Bronchial epithelial cell (primary cell): ENCODE results near the gene MRPL16. TPM values are rescaled to one million over a fixed set of nuclear protein-coding genes. Genes with fewer than 3 reads are reported as not detected.

Experiments used
- DNase-seq: peaks from one replicate; pipeline ENCODE4 v3.0.0-alpha.2; 2010; ENCODE audit warnings: low read depth
- FAIRE-seq: peaks from 2 replicates; lab custom pipeline; 2011; peaks lifted over from hg19 to GRCh38; lab: Jason Lieb, UNC
- H3K27me3 ChIP-seq: 2 replicates; pipeline ENCODE4 v1.5.1; 2011; ENCODE audit warnings: low read length; ENCODE audit not compliant: control insufficient read depth, insufficient read depth
- H3K36me3 ChIP-seq: 2 replicates; pipeline ENCODE4 v1.5.1; 2011; ENCODE audit warnings: low read length; ENCODE audit not compliant: control insufficient read depth, insufficient read depth
- H3K4me3 ChIP-seq: 2 replicates; pipeline ENCODE4 v1.5.1; 2011; ENCODE audit warnings: mild to moderate bottlenecking, low read depth, low read length, control low read depth
- CTCF ChIP-seq: IDR thresholded peaks from 2 replicates; pipeline ENCODE4 v1.5.1; 2011; ENCODE audit warnings: mild to moderate bottlenecking, moderate library complexity, low read length, control low read depth, inconsistent platforms; ENCODE audit not compliant: insufficient read depth, severe bottlenecking
- total RNA-seq: library from RNA; depleted of rRNA; stranded (reverse); fragments of >200 nt; gene quantifications from 2 replicates; pipeline ENCODE4 v1.2.1, GENCODE V29; 2014

Gene MRPL16
- total RNA-seq, 1 donor from 2014 or later, result 17.4 TPM

- no peak overlapping the region for H3K4me3 ChIP-seq
- FAIRE-seq (no peak), DNase-seq (no peak)
These were observed 26.9 kb downstream of the MRPL16 start for GRCh38 chr11:59783632-59784090.

GRCh38 chr11:59782080-59782479, 28.5 kb downstream of the MRPL16 start:
- no peak for FAIRE-seq
- H3K36me3 ChIP-seq, result peaks cover 3% of the 10 kb centered on the region
- no peak for TF ChIP-seq CTCF

More at GRCh38 chr11:59783632-59784090, 26.9 kb downstream of the MRPL16 start:
- H3K36me3 ChIP-seq, result peaks cover 5% of the 10 kb centered on the region
- TF ChIP-seq CTCF, result no peak
- H3K27me3 ChIP-seq, result no peaks in the 10 kb centered on the region

GRCh38 chr11:59779487-59779886, 31.1 kb downstream of the MRPL16 start:
- Histone ChIP-seq H3K4me3 (no peak overlapping the region), H3K36me3 (peaks cover 3% of the 10 kb centered on the region), H3K27me3 (no peaks in the 10 kb centered on the region)
- DNase-seq (peak; percentile 38), FAIRE-seq (no peak)
- no peak for TF ChIP-seq CTCF

More at GRCh38 chr11:59782080-59782479, 28.5 kb downstream of the MRPL16 start:
- DNase-seq, result no peak
- H3K27me3 ChIP-seq, result no peaks in the 10 kb centered on the region
- H3K4me3 ChIP-seq, result no peak overlapping the region

- DNase-seq (no peak), FAIRE-seq (no peak)
- H3K36me3 ChIP-seq, result peaks cover 3% of the 10 kb centered on the region
These were observed 32.5 kb downstream of the MRPL16 start for GRCh38 chr11:59778122-59778521.

GRCh38 chr11:59777104-59777503, 33.5 kb downstream of the MRPL16 start:
- H3K36me3 ChIP-seq, result peaks cover 3% of the 10 kb centered on the region
- no peaks in the 10 kb centered on the region for H3K27me3 ChIP-seq
- TF ChIP-seq CTCF, result no peak
- H3K4me3 ChIP-seq, result no peak overlapping the region
- DNase-seq, result no peak
- FAIRE-seq, result no peak

More at GRCh38 chr11:59778122-59778521, 32.5 kb downstream of the MRPL16 start:
- no peak overlapping the region for H3K4me3 ChIP-seq
- H3K27me3 ChIP-seq, result no peaks in the 10 kb centered on the region
- TF ChIP-seq CTCF, result no peak

- Histone ChIP-seq H3K36me3 (peaks cover 3% of the 10 kb centered on the region), H3K27me3 (no peaks in the 10 kb centered on the region), H3K4me3 (no peak overlapping the region)
- no peak for FAIRE-seq
- TF ChIP-seq CTCF, result no peak
- peak; percentile 99 for DNase-seq
These were observed 34.1 kb downstream of the MRPL16 start for GRCh38 chr11:59776210-59777066.
